Cardiac muscle cell (in vitro differentiated cells and primary cell): ENCODE measurements around the gene BAG2. TPM values are rescaled to one million over a fixed set of nuclear protein-coding genes. Genes with fewer than 3 reads are reported as not detected.

Experiments
- DNase-seq, 2 donors: peaks; one replicate each; pipeline versions ENCODE4 v3.0.0 to v3.0.0-alpha.2; 2010 to 2017; ENCODE audit warnings: low read depth in 1 of 2, low spot score in 1 of 2
- H3K27ac ChIP-seq: fragments of 200-600 bp; sonication (generic); 2 replicates; pipeline ENCODE4 v1.5.1; 2016
- H3K27me3 ChIP-seq: fragments of 200-600 bp; sonication (generic); 2 replicates; pipeline ENCODE4 v1.6.0; 2016; ENCODE audit warnings: control low read depth
- H3K36me3 ChIP-seq: fragments of 200-600 bp; sonication (generic); 2 replicates; pipeline ENCODE4 v1.5.1; 2016; ENCODE audit warnings: control low read depth
- H3K4me1 ChIP-seq: fragments of 200-600 bp; sonication (generic); 2 replicates; pipeline ENCODE4 v1.8.1; 2017; ENCODE audit warnings: low read depth, mild to moderate bottlenecking, mixed run types
- H3K4me3 ChIP-seq: fragments of 200-600 bp; sonication (generic); 2 replicates; pipeline ENCODE4 v1.5.1; 2016; ENCODE audit warnings: mild to moderate bottlenecking
- H3K9me3 ChIP-seq: fragments of 200-600 bp; sonication (generic); 2 replicates; pipeline ENCODE4 v1.5.1; 2017; ENCODE audit warnings: low read depth, mild to moderate bottlenecking, control low read depth
- CTCF ChIP-seq: IDR thresholded peaks from 2 replicates; pipeline ENCODE4 v1.5.1; 2012; ENCODE audit warnings: low read depth, mild to moderate bottlenecking, low read length
- polyA plus RNA-seq: library from polyadenylated mRNA; unstranded; fragments of >200 nt; fragmentation: Nextera tagmentation; extraction: Ambion mirVana; gene quantifications from 2 replicates; pipeline ENCODE4 v1.2.1, GENCODE V29; 2016
- total RNA-seq: library from RNA; depleted of rRNA; stranded (reverse); fragments of >200 nt; gene quantifications from 2 replicates; pipeline ENCODE4 v1.2.3, GENCODE V29; 2016

The BAG2 gene
- total and polyA plus RNA-seq, 2 experiments from 2014 or later, result 6.6 to 8.7 TPM

- Histone ChIP-seq H3K36me3 (no peaks in the 10 kb centered on the region), H3K27ac (peak within 1 kb of the TSS; percentile 78), H3K4me1 (peaks cover 10% of the 10 kb centered on the region), H3K27me3 (no peaks in the 10 kb centered on the region), H3K9me3 (no peaks in the 10 kb centered on the region), H3K4me3 (peak within 1 kb of the TSS; percentile 94)
- peak; percentile 12 for TF ChIP-seq CTCF
- DNase-seq, result peak; percentile 88 to 91
These were observed 50.0 kb downstream of the BAG2 start, which contains the start of gene RAB23 for GRCh38 chr6:57221936-57222742. Gene RAB23, minus strand, starts transcription at chr6:57222307. Its CDS starts 11,927 bp downstream, at chr6:57210380.

- Histone ChIP-seq H3K4me1 (peaks cover 10% of the 10 kb centered on the region), H3K9me3 (no peaks in the 10 kb centered on the region), H3K27me3 (no peaks in the 10 kb centered on the region), H3K27ac (peak overlapping the region; percentile 78), H3K4me3 (peak overlapping the region; percentile 94), H3K36me3 (no peaks in the 10 kb centered on the region)
- no peak for TF ChIP-seq CTCF
- no peak for DNase-seq
These were observed 50.6 kb downstream of the BAG2 start for GRCh38 chr6:57222743-57223077.

GRCh38 chr6:57224769-57225515, 52.8 kb downstream of the BAG2 start:
- DNase-seq, result peak in 1 of 2 donors; percentile 70
- H3K27me3 ChIP-seq, result no peaks in the 10 kb centered on the region
- H3K27ac ChIP-seq, result no peak overlapping the region
- peaks cover 10% of the 10 kb centered on the region for H3K4me1 ChIP-seq
- no peaks in the 10 kb centered on the region for H3K36me3 ChIP-seq
- TF ChIP-seq CTCF, result no peak
- H3K9me3 ChIP-seq, result no peaks in the 10 kb centered on the region
- H3K4me3 ChIP-seq, result no peak overlapping the region

- TF ChIP-seq CTCF, result no peak
- no peak for DNase-seq
- Histone ChIP-seq H3K4me1 (peaks cover 5% of the 10 kb centered on the region), H3K27me3 (no peaks in the 10 kb centered on the region), H3K4me3 (no peak overlapping the region), H3K36me3 (no peaks in the 10 kb centered on the region), H3K27ac (no peak overlapping the region), H3K9me3 (no peaks in the 10 kb centered on the region)
These were observed 54.1 kb downstream of the BAG2 start for GRCh38 chr6:57226221-57226620.

Other genes with a start within 250 kb of the BAG2 start
- 0.09 and 0.11 TPM in 2 replicates for gene BEND6, start 217.2 kb upstream of the BAG2 start, total RNA-seq
- gene BEND6, start 217.2 kb upstream of the BAG2 start, polyA plus RNA-seq, result 0.65 and 0.84 TPM in 2 replicates
- 8.9 and 15.9 TPM in 2 replicates for gene KIAA1586, start 125.6 kb upstream of the BAG2 start, total RNA-seq
- 14.4 and 16.6 TPM in 2 replicates for gene KIAA1586, start 125.6 kb upstream of the BAG2 start, polyA plus RNA-seq
- 28.0 and 61.0 TPM in 2 replicates for gene ZNF451, start 82.1 kb upstream of the BAG2 start, total RNA-seq
- 18.9 and 34.6 TPM in 2 replicates for gene ZNF451, start 82.1 kb upstream of the BAG2 start, polyA plus RNA-seq
- gene RAB23, start 50.0 kb downstream of the BAG2 start, total RNA-seq, result 9.1 and 11.9 TPM in 2 replicates
- gene RAB23, start 50.0 kb downstream of the BAG2 start, polyA plus RNA-seq, result 14.7 and 21.3 TPM in 2 replicates
- gene PRIM2, start 145.3 kb downstream of the BAG2 start, total RNA-seq, result 6.6 and 7.4 TPM in 2 replicates
- gene PRIM2, start 145.3 kb downstream of the BAG2 start, polyA plus RNA-seq, result 5.6 and 6.2 TPM in 2 replicates